Breast epithelium (tissue), 4 donors: ENCODE measurements around the gene COL9A3. TPM values are rescaled to one million over a fixed set of nuclear protein-coding genes. Genes with fewer than 3 reads are reported as not detected.

Experiments
- DNase-seq, 2 donors: peaks; one replicate each; pipeline ENCODE4 v3.0.0-alpha.2; 2019; ENCODE audit warnings: low spot score in 2 of 2
- H3K27ac ChIP-seq, 2 donors: fragments of 200-600 bp; sonication (generic) in 1 of 2; one replicate each; pipeline ENCODE4 v1.5.1; 2016 to 2019; ENCODE audit warnings: mild to moderate bottlenecking in 1 of 2
- H3K27me3 ChIP-seq, 2 donors: fragments of 200-600 bp; sonication (generic) in 1 of 2; one replicate each; pipeline versions ENCODE4 v1.5.1 to v1.6.0; 2017 to 2019; ENCODE audit warnings: control low read depth in 1 of 2, mild to moderate bottlenecking in 1 of 2
- H3K36me3 ChIP-seq: fragments of 200-600 bp; one replicate; pipeline ENCODE4 v1.5.1; 2019
- H3K4me1 ChIP-seq, 2 donors: fragments of 200-600 bp; sonication (generic); one replicate each; pipeline ENCODE4 v1.5.1; 2016 to 2019; ENCODE audit warnings: control low read depth in 1 of 2
- H3K4me3 ChIP-seq, 3 donors: fragments of 200-600 bp; sonication (generic); 1 replicate in 2 of 3; 2 replicates in 1 of 3; pipeline ENCODE4 v1.5.1; 2016 to 2019; ENCODE audit warnings: mild to moderate bottlenecking in 3 of 3, moderate library complexity in 2 of 3
- H3K9me3 ChIP-seq, 2 donors: fragments of 200-600 bp; sonication (generic) in 1 of 2; one replicate each; pipeline ENCODE4 v1.5.1; 2016 to 2019; ENCODE audit warnings: control low read depth in 1 of 2
- POLR2A ChIP-seq: fragments of 450-650 bp; IDR thresholded peaks from one replicate; pipeline ENCODE4 v1.6.1; 2016; ENCODE audit warnings: antibody characterized with exemption, mild to moderate bottlenecking, moderate library complexity
- POLR2AphosphoS5 ChIP-seq, 3 donors: sonication (generic); formaldehyde crosslinking; IDR thresholded peaks; one replicate each; pipeline ENCODE4 v1.6.1; 2017; ENCODE audit warnings: antibody characterized with exemption in 3 of 3
- intact Hi-C: fragments of 100-400 bp; cut with DNase I; formaldehyde crosslinking; loops from one replicate; pipeline ENCODE4 v1.15.1; 2023; ENCODE audit warnings: low total_unique reads
- total RNA-seq, 3 donors: library from RNA; depleted of rRNA; stranded (reverse); fragments of >200 nt; gene quantifications; one replicate each; pipeline ENCODE4 v1.1.0, GENCODE V29; 2016
- TF ChIP-seq, protein P1 (sequence below), 3 donors: fragments of 450-650 bp; IDR thresholded peaks; one replicate each; pipeline ENCODE4 v1.5.1; 2016 to 2017; ENCODE audit warnings: antibody characterized with exemption in 3 of 3, mild to moderate bottlenecking in 3 of 3, moderate library complexity in 3 of 3

Gene COL9A3
- total RNA-seq, 3 donors from 2014 or later: 0.16 to 10.2 (median 5.0) TPM

DNA sequence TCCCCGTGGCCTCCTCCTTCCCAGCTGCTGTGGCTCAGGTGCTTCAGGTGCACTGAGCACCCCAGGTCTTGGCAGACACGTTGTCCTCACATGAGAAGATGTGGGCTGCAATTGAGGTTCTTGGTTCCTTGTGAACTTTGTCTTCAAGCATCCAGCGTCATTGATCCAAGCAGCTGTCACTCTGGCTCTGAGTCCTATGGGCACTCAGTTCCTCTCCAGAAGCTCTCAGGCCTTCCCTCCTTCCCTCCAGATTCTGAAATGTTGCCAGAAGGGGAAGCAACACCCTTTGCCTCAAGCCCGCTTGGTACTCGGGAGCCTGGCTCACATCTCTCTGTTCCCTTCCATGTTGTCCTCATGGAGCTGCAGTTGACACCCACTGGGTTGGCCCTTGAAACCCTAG, 29.0 kb upstream of the COL9A3 start:
- H3K27ac ChIP-seq: no peak overlapping the region
- no peak overlapping the region for H3K4me3 ChIP-seq
- H3K4me1 ChIP-seq: no peaks in the 10 kb centered on the region
- TF ChIP-seq, protein P1, sequence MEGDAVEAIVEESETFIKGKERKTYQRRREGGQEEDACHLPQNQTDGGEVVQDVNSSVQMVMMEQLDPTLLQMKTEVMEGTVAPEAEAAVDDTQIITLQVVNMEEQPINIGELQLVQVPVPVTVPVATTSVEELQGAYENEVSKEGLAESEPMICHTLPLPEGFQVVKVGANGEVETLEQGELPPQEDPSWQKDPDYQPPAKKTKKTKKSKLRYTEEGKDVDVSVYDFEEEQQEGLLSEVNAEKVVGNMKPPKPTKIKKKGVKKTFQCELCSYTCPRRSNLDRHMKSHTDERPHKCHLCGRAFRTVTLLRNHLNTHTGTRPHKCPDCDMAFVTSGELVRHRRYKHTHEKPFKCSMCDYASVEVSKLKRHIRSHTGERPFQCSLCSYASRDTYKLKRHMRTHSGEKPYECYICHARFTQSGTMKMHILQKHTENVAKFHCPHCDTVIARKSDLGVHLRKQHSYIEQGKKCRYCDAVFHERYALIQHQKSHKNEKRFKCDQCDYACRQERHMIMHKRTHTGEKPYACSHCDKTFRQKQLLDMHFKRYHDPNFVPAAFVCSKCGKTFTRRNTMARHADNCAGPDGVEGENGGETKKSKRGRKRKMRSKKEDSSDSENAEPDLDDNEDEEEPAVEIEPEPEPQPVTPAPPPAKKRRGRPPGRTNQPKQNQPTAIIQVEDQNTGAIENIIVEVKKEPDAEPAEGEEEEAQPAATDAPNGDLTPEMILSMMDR (IDR thresholded peaks at IDR 0.05): no peak
- TF ChIP-seq POLR2AphosphoS5 (IDR thresholded peaks at IDR 0.05): no peak
- TF ChIP-seq POLR2A: no peak
- H3K36me3 ChIP-seq: no peaks in the 10 kb centered on the region
- H3K9me3 ChIP-seq: no peaks in the 10 kb centered on the region
- intact Hi-C loops: loop anchor here (10.0 kb wide), 3 partner anchors 93 to 293 kb away; no protein-coding TSS in a partner anchor
- no peak for DNase-seq
- no peaks in the 10 kb centered on the region for H3K27me3 ChIP-seq

DNA sequence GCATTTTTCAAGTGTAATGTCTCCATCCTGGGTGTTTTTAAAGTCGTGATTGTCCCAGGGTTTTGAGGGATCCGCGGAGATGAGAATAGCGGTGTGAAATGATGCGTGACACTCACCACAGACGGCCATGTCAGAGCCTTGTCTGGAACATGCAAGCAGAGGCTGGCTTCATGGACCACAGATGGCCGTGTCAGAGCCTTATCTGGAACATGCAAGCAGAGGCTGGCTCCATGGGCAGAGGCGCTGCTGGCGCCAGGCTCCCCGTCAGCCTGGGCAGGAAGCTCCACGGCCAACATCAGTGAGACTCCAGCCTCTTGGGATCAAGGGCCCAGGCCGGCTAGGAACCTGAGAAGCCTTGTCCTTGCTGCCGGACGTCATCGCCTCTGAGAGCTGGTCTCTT, 28.2 kb upstream of the COL9A3 start:
- intact Hi-C loops: loop anchor here (10.0 kb wide), 3 partner anchors 94 to 294 kb away; no protein-coding TSS in a partner anchor
- H3K4me3 ChIP-seq: no peak overlapping the region
- DNase-seq: no peak
- H3K9me3 ChIP-seq: no peaks in the 10 kb centered on the region
- TF ChIP-seq POLR2AphosphoS5 (IDR thresholded peaks at IDR 0.05) (no peak), POLR2A (no peak)
- TF ChIP-seq, protein P1 (IDR thresholded peaks at IDR 0.05): no peak
- H3K4me1 ChIP-seq: no peaks in the 10 kb centered on the region
- H3K27ac ChIP-seq: no peak overlapping the region
- no peaks in the 10 kb centered on the region for H3K36me3 ChIP-seq
- H3K27me3 ChIP-seq: no peaks in the 10 kb centered on the region

DNA sequence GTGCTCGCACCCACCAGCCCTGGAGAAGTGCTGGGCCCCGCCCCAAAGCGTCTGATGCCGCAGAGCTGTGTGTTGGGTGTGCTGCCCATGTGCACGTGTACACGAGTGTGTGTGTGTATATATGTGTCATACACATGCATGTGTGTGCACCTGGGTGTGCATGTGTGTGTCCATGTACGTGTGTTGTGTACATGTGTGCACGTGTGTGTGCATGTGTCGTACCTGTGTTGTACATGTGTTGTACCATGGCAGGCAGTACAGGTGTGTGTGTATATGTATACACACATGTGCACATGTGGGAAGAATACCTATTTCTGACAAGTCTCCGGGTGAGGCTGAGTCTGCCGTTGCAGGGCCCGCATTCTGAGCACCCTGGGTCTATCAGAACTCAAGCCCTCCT, 26.8 kb upstream of the COL9A3 start:
- Histone ChIP-seq H3K9me3 (no peaks in the 10 kb centered on the region), H3K4me3 (no peak overlapping the region), H3K4me1 (no peaks in the 10 kb centered on the region), H3K27ac (no peak overlapping the region), H3K27me3 (no peaks in the 10 kb centered on the region), H3K36me3 (no peaks in the 10 kb centered on the region)
- intact Hi-C loops: no loop called here
- DNase-seq: no peak
- TF ChIP-seq POLR2A (no peak), POLR2AphosphoS5 (IDR thresholded peaks at IDR 0.05) (no peak)
- TF ChIP-seq, protein P1 (IDR thresholded peaks at IDR 0.05): no peak

- no peaks in the 10 kb centered on the region for H3K27me3 ChIP-seq
- H3K9me3 ChIP-seq: no peaks in the 10 kb centered on the region
- intact Hi-C loops: no loop called here
- no peak overlapping the region for H3K27ac ChIP-seq
- no peaks in the 10 kb centered on the region for H3K4me1 ChIP-seq
- TF ChIP-seq, protein P1 (IDR thresholded peaks at IDR 0.05): peak; percentile 75 to 88 (median 84)
- peak in 1 of 3 donors; percentile 50 for TF ChIP-seq POLR2AphosphoS5 (IDR thresholded peaks at IDR 0.05)
- no peak for TF ChIP-seq POLR2A
- DNase-seq: peak; percentile 67 to 78
- H3K4me3 ChIP-seq: no peak overlapping the region
- H3K36me3 ChIP-seq: no peaks in the 10 kb centered on the region
Observed at GRCh38 chr20:62791301-62792181, 25.3 kb upstream of the COL9A3 start.
